HepG2 (cell line): Measurements from ENCODE around the gene MYO1B. TPM values are rescaled to one million over a fixed set of nuclear protein-coding genes. Genes with fewer than 3 reads are reported as not detected.

Source experiments
- ATF6 ChIP-seq: sonication (generic); formaldehyde crosslinking; conservative IDR thresholded peaks from 2 replicates; pipeline ENCODE4 v1.4.0; 2020; ENCODE audit warnings: missing genetic modification reagents
- BRCA1 ChIP-seq: sonication (generic); formaldehyde crosslinking; IDR thresholded peaks from 2 replicates; pipeline ENCODE4 v1.4.0; 2020; ENCODE audit warnings: missing genetic modification reagents
- DNMT1 ChIP-seq: sonication (generic); formaldehyde crosslinking; IDR thresholded peaks from 2 replicates; pipeline ENCODE4 v1.5.1; 2020; ENCODE audit warnings: mild to moderate bottlenecking, missing genetic modification reagents
- GATAD2A ChIP-seq: IDR thresholded peaks from 2 replicates; pipeline ENCODE4 v1.6.1; 2016
- HDAC6 ChIP-seq: fragments of 200-600 bp; sonication (generic); IDR thresholded peaks from 2 replicates; pipeline ENCODE4 v1.7.0; 2017; ENCODE audit warnings: mild to moderate bottlenecking, antibody characterized with exemption, low read length, low read depth
- KDM2A ChIP-seq: sonication (generic); formaldehyde crosslinking; IDR thresholded peaks from 2 replicates; pipeline ENCODE4 v1.4.0; 2020; ENCODE audit warnings: low read depth, missing genetic modification reagents, borderline replicate concordance
- KLF9 ChIP-seq: IDR thresholded peaks from 2 replicates; pipeline ENCODE4 v1.6.1; 2016; ENCODE audit warnings: low read depth
- LCORL ChIP-seq, 2 experiments: fragments of 450-650 bp in 1 of 2; sonication (generic) in 1 of 2; formaldehyde crosslinking in 1 of 2; IDR thresholded peaks; 2 replicates each; pipeline versions ENCODE4 v1.5.0 to v1.6.1; 2017 to 2020; ENCODE audit warnings: antibody characterized with exemption in 1 of 2, missing genetic modification reagents in 1 of 2
- MTF2 ChIP-seq: sonication (generic); formaldehyde crosslinking; IDR thresholded peaks from 2 replicates; pipeline ENCODE4 v1.5.0; 2020; ENCODE audit warnings: missing genetic modification reagents, borderline replicate concordance
- NBN ChIP-seq: fragments of 450-650 bp; conservative IDR thresholded peaks from 2 replicates; pipeline ENCODE4 v1.6.1; 2017
- NFIC ChIP-seq: IDR thresholded peaks from 2 replicates; pipeline ENCODE4 v1.6.1; 2012; ENCODE audit warnings: mild to moderate bottlenecking, low read length, inconsistent platforms
- PAWR ChIP-seq: sonication (generic); formaldehyde crosslinking; IDR thresholded peaks from 2 replicates; pipeline ENCODE4 v1.4.0; 2020; ENCODE audit warnings: missing genetic modification reagents, mild to moderate bottlenecking, borderline replicate concordance
- PCBP2 ChIP-seq: fragments of 200-400 bp; formaldehyde crosslinking; optimal IDR thresholded peaks from 2 replicates; pipeline ENCODE3; 2018; ENCODE audit warnings: low read length, low read depth; ENCODE audit not compliant: poor library complexity, severe bottlenecking
- SPEN ChIP-seq: sonication (generic); formaldehyde crosslinking; IDR thresholded peaks from 2 replicates; pipeline ENCODE4 v1.5.1; 2020; ENCODE audit warnings: low read depth, mild to moderate bottlenecking, missing genetic modification reagents
- SUZ12 ChIP-seq: fragments of 150-350 bp; IDR thresholded peaks from 2 replicates; pipeline ENCODE4 v1.6.1; 2014; ENCODE audit warnings: low read depth, low read length
- TBL1XR1 ChIP-seq: fragments of 150-350 bp; IDR thresholded peaks from 2 replicates; pipeline ENCODE4 v1.6.1; 2014; ENCODE audit warnings: borderline replicate concordance, low read length; ENCODE audit not compliant: partially characterized antibody
- ZBTB37 ChIP-seq: sonication (generic); formaldehyde crosslinking; IDR thresholded peaks from 2 replicates; pipeline ENCODE4 v1.4.0; 2020; ENCODE audit warnings: mild to moderate bottlenecking, missing genetic modification reagents
- ZFX ChIP-seq: sonication (generic); formaldehyde crosslinking; IDR thresholded peaks from 2 replicates; pipeline ENCODE4 v1.4.0; 2020; ENCODE audit warnings: mild to moderate bottlenecking, low read depth, missing genetic modification reagents, moderate library complexity
- ZNF18 ChIP-seq: sonication (generic); formaldehyde crosslinking; IDR thresholded peaks from 2 replicates; pipeline ENCODE4 v1.8.0; 2022; ENCODE audit warnings: mild to moderate bottlenecking, missing genetic modification reagents; ENCODE audit not compliant: insufficient replicate concordance
- ZNF276 ChIP-seq: sonication (generic); formaldehyde crosslinking; IDR thresholded peaks from 2 replicates; pipeline ENCODE4 v1.4.0; 2020; ENCODE audit warnings: mild to moderate bottlenecking, low read depth, missing genetic modification reagents
- ZNF367 ChIP-seq: sonication (generic); formaldehyde crosslinking; IDR thresholded peaks from 2 replicates; pipeline ENCODE4 v1.4.0; 2020; ENCODE audit warnings: missing genetic modification reagents, borderline replicate concordance
- ZNF570 ChIP-seq: sonication (generic); formaldehyde crosslinking; IDR thresholded peaks from 2 replicates; pipeline ENCODE4 v1.4.0; 2020; ENCODE audit warnings: mild to moderate bottlenecking, missing genetic modification reagents, borderline replicate concordance
- ZNF629 ChIP-seq: sonication (generic); formaldehyde crosslinking; conservative IDR thresholded peaks from 2 replicates; pipeline ENCODE4 v1.5.0; 2020; ENCODE audit warnings: missing genetic modification reagents
- ZSCAN21 ChIP-seq: sonication (generic); formaldehyde crosslinking; IDR thresholded peaks from 2 replicates; pipeline ENCODE4 v1.8.0; 2022; ENCODE audit warnings: mild to moderate bottlenecking, missing genetic modification reagents, moderate library complexity, borderline replicate concordance
- polyA plus RNA-seq, 8 experiments: library from polyadenylated mRNA; depleted of rRNA in 3 of 8; stranded (reverse) in 7 of 8; unstranded in 1 of 8; fragments of >200 nt; fragmentation: Illumina TruSeq in 4 of 8; extraction: Trizol in 4 of 8; gene quantifications; 2 replicates each; pipeline versions ENCODE4 v1.2.1 to v1.2.3, GENCODE V29; 2011 to 2016; ENCODE audit warnings: low read depth in 4 of 8, missing spikeins in 1 of 8, mixed read lengths in 1 of 8; ENCODE audit not compliant: insufficient read depth in 1 of 8
- total RNA-seq, 5 experiments: library from RNA; depleted of rRNA; stranded (reverse); fragments of >200 nt; fragmentation: Illumina TruSeq; extraction: Trizol; gene quantifications; 2 replicates each; pipeline ENCODE4 v1.2.3, GENCODE V29; 2016; ENCODE audit warnings: low read depth in 1 of 5

The MYO1B gene
- total and polyA plus RNA-seq, 2 of the 13 experiments (the other 11 are each of a cell fraction or from before 2014, with no cell fraction given): 36.9 to 89.8 TPM

GRCh38 chr2:191376981-191377629 lies 131.9 kb downstream of the MYO1B start (continued):
- TF ChIP-seq LCORL (IDR thresholded peaks at IDR 0.05) (no peak), LCORL (CRISPR knock-in tag; IDR thresholded peaks at IDR 0.05) (no peak), MTF2 (CRISPR knock-in tag) (no peak), NFIC (peak; percentile 40; the same call in 1 of the 2 replicates), ZFX (CRISPR knock-in tag) (peak; percentile 53), ZNF276 (CRISPR knock-in tag) (no peak), TBL1XR1 (no peak), ZNF367 (CRISPR knock-in tag) (no peak), GATAD2A (CRISPR knock-in tag) (peak; percentile 90), PCBP2 (no peak), PAWR (no peak), HDAC6 (no peak), KLF9 (CRISPR knock-in tag) (no peak), DNMT1 (CRISPR knock-in tag) (no peak), NBN (no peak), BRCA1 (no peak), ZBTB37 (CRISPR knock-in tag) (no peak), SUZ12 (no peak), ZNF629 (CRISPR knock-in tag) (no peak; the same call in 1 of the 2 replicates), ZNF18 (CRISPR knock-in tag) (no peak), SPEN (peak; percentile 77), ATF6 (CRISPR knock-in tag) (0 out of 2 replicates have a peak, but pooled peaks have one; percentile 60), KDM2A (CRISPR knock-in tag) (no peak), ZSCAN21 (CRISPR knock-in tag) (0 out of 2 replicates have a peak, but pooled peaks have one; percentile 27), ZNF570 (CRISPR knock-in tag) (no peak)
